Thoracic aorta (tissue), 2 donors: ENCODE measurements around the gene EHD4. TPM values are rescaled to one million over a fixed set of nuclear protein-coding genes. Genes with fewer than 3 reads are reported as not detected.

Experiments used
- ATAC-seq: fragments of 150-250 bp; one replicate; pipeline ENCODE4 v1.8.0; 2017; ENCODE audit warnings: low read depth; ENCODE audit not compliant: insufficient number of reproducible peaks, low FRiP score
- DNase-seq: peaks from one replicate; pipeline ENCODE4 v3.0.0-alpha.2; 2020; ENCODE audit warnings: low spot score
- H3K27ac ChIP-seq, 2 donors: fragments of 200-600 bp; sonication (generic); 1 replicate in 1 of 2; 2 replicates in 1 of 2; pipeline ENCODE4 v1.5.1; 2016; ENCODE audit warnings: mild to moderate bottlenecking in 2 of 2, moderate library complexity in 2 of 2
- H3K27me3 ChIP-seq: fragments of 200-600 bp; sonication (generic); replicated peaks from 2 replicates; pipeline ENCODE4 v1.6.0; 2016; ENCODE audit warnings: mild to moderate bottlenecking; ENCODE audit not compliant: insufficient read depth
- H3K36me3 ChIP-seq: fragments of 200-600 bp; sonication (generic); one replicate; pipeline ENCODE4 v1.5.1; 2016
- H3K4me1 ChIP-seq, 2 donors: fragments of 200-600 bp; sonication (generic); 1 replicate in 1 of 2; 2 replicates in 1 of 2; pipeline versions ENCODE4 v1.5.1 to v1.6.0; 2016; ENCODE audit warnings: low read depth in 2 of 2, mild to moderate bottlenecking in 1 of 2; ENCODE audit not compliant: control insufficient read depth in 1 of 2
- H3K4me3 ChIP-seq: fragments of 200-600 bp; sonication (generic); 2 replicates; pipeline ENCODE4 v1.5.1; 2016; ENCODE audit warnings: mild to moderate bottlenecking
- H3K9me3 ChIP-seq: fragments of 200-600 bp; sonication (generic); 2 replicates; pipeline ENCODE4 v1.5.1; 2016
- CTCF ChIP-seq: fragments of 200-600 bp; sonication (generic); IDR thresholded peaks from one replicate; pipeline ENCODE4 v1.5.1; 2019; ENCODE audit warnings: antibody characterized with exemption
- total RNA-seq, 2 donors: library from RNA; depleted of rRNA; stranded (reverse); fragments of >200 nt; gene quantifications; one replicate each; pipeline versions ENCODE4 v1.1.0 to v1.2.3, GENCODE V29; 2016

Gene EHD4
- total RNA-seq, 2 donors from 2014 or later: 43.6 to 48.1 TPM

DNA sequence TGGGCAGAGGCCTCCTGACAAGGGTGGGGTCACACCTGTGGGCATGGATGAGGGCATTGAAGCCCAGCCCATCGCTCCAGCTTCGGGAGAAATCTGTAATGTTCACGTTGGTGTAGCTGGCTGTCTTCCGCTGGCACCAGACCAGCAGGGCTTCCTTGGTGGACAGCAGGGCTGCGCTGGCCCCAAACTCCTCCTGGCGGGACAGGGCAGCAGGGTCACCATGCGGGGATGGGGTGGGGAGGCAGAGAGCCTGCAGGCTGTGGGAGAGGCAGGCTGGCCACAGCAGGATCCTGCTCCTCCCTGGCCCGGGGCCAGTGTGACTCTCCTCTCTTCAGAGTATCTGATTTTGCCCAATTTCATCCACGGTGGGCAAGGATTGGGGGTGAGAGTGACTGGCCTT is 84.5 kb downstream of the EHD4 start:
- no peak for ATAC-seq
- H3K36me3 ChIP-seq: no peaks in the 10 kb centered on the region
- TF ChIP-seq CTCF: no peak
- H3K9me3 ChIP-seq: no peaks in the 10 kb centered on the region
- no peak for DNase-seq
- H3K27ac ChIP-seq: no peak overlapping the region
- H3K4me3 ChIP-seq: no peak overlapping the region
- H3K27me3 ChIP-seq: no peaks in the 10 kb centered on the region
- H3K4me1 ChIP-seq: no peaks in the 10 kb centered on the region

DNA sequence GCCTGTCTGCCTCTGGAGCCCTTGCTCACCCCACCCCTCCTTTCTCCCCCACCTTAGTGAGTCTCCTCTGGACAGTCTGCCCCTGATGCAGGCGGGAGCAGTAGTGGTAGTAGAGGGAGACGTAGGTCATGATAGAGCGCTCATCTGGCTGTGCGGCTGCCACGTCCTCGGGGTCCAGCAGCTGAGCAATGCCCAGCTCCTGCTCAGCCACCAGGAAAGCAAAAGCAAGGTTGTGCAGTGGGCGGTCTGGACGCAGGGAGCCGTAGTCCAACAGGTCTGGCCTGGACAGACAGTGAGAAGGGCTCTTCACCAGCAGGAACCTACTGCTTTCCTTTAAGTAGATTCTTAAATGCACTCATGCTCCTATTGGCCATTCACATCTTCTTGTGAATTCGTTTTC is 85.2 kb downstream of the EHD4 start:
- Histone ChIP-seq H3K27ac (no peak overlapping the region), H3K4me3 (no peak overlapping the region), H3K27me3 (no peaks in the 10 kb centered on the region), H3K36me3 (no peaks in the 10 kb centered on the region), H3K9me3 (no peaks in the 10 kb centered on the region), H3K4me1 (peaks cover 3 to 5% of the 10 kb centered on the region in 2 donors)
- ATAC-seq (no peak), DNase-seq (no peak)
- no peak for TF ChIP-seq CTCF

- ATAC-seq: no peak
- Histone ChIP-seq H3K27ac (no peak overlapping the region), H3K4me3 (no peak overlapping the region), H3K27me3 (no peaks in the 10 kb centered on the region), H3K9me3 (no peaks in the 10 kb centered on the region), H3K36me3 (no peaks in the 10 kb centered on the region), H3K4me1 (peaks cover 3 to 6% of the 10 kb centered on the region in 2 donors)
- DNase-seq: no peak
- TF ChIP-seq CTCF: no peak
These were observed 85.6 kb downstream of the EHD4 start for GRCh38 chr15:41886741-41887140.

GRCh38 chr15:41885841-41886240 is 86.5 kb downstream of the EHD4 start:
- ATAC-seq: no peak
- Histone ChIP-seq H3K27me3 (no peaks in the 10 kb centered on the region), H3K27ac (no peak overlapping the region), H3K9me3 (no peaks in the 10 kb centered on the region), H3K4me3 (no peak overlapping the region), H3K36me3 (no peaks in the 10 kb centered on the region), H3K4me1 (peaks cover 3 to 10% of the 10 kb centered on the region in 2 donors)
- no peak for TF ChIP-seq CTCF
- no peak for DNase-seq

DNA sequence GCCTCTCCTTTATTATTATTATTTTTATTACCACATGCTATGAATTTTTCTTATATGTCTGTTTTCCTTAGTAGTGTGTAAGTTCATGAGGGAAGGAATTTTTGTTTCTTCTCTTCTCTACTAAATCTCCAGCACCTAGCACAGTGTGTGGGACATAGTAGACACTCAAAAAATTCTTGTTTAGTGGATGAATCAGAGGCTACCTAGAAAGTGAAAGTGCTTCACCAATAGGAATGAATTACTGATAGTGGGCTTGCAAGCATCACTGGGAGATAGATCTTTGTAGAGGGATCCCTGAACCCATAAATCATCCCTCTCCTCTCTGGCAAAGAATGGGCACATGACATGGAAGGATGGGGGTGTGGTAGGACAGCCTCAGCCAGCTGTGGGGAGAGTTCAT is 87.0 kb downstream of the EHD4 start:
- Histone ChIP-seq H3K4me1 (peaks cover 3 to 10% of the 10 kb centered on the region in 2 donors), H3K27me3 (no peaks in the 10 kb centered on the region), H3K36me3 (no peaks in the 10 kb centered on the region), H3K27ac (no peak overlapping the region), H3K4me3 (no peak overlapping the region), H3K9me3 (no peaks in the 10 kb centered on the region)
- no peak for TF ChIP-seq CTCF
- ATAC-seq: no peak
- no peak for DNase-seq
